Activated T-helper 1 cell treated with anti-CD3 and anti-CD28 coated beads, Interleukin-12 subunit alpha, Interleukin-12 subunit beta, Interleukin-2, Interleukin-4 antibody, amounts not matched to agents 30 ng/mL and 10 ng/mL and 1 ng/mL, durations not matched to agents 14 hours and 24 hours and 36 hours (primary cell): ENCODE data around the gene IKZF2. TPM values are rescaled to one million over a fixed set of nuclear protein-coding genes. Genes with fewer than 3 reads are reported as not detected.

Experiments
- DNase-seq: peaks from one replicate; pipeline ENCODE4 v3.0.0; 2021; ENCODE audit warnings: low spot score
- H3K27ac Mint-ChIP-seq: one replicate; pipeline ENCODE4 v1.8.0; 2021; ENCODE audit warnings: mild to moderate bottlenecking, mixed read lengths
- H3K27me3 Mint-ChIP-seq: one replicate; pipeline ENCODE4 v1.8.0; 2022; ENCODE audit warnings: mild to moderate bottlenecking, moderate library complexity, mixed read lengths; ENCODE audit not compliant: insufficient read depth
- H3K36me3 Mint-ChIP-seq: one replicate; pipeline ENCODE4 v1.8.0; 2021; ENCODE audit warnings: low read depth, mixed read lengths
- H3K4me1 Mint-ChIP-seq: one replicate; pipeline ENCODE4 v1.8.0; 2021; ENCODE audit warnings: low read depth, mixed read lengths
- H3K4me3 Mint-ChIP-seq: one replicate; pipeline ENCODE4 v1.8.0; 2021; ENCODE audit warnings: mild to moderate bottlenecking, moderate library complexity, mixed read lengths
- H3K9me3 Mint-ChIP-seq: one replicate; pipeline ENCODE4 v1.8.0; 2021; ENCODE audit warnings: mixed read lengths
- intact Hi-C: fragments of 100-400 bp; cut with micrococcal nuclease; formaldehyde crosslinking; loops from one replicate; pipeline ENCODE4 v1.15.1; 2024
- total RNA-seq: library from RNA; stranded (reverse); gene quantifications from 2 replicates; pipeline ENCODE4 v1.2.3, GENCODE V29; 2022

Gene IKZF2
- total RNA-seq, 1 donor from 2014 or later = 3.2 TPM

DNA sequence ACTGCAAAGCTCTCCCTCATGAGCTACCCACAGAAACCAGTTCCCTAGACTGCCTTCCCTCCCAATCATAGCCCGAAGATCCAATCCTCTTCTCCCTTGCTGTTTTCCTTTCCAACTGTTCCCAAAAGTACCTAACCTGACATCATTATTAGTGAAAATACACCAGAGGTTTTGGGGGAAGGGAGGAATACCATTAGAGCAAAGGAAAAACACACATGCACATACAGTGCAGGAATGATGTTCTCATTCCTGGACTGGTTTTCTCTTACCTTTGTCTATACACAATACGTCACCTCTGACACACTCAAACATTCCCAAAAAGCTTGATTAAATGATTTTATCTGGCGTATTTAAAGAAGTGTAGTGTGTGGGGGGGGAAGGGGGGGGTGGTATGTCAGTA is 46.2 kb downstream of the IKZF2 start:
- intact Hi-C loops = no loop called here
- Mint-ChIP-seq H3K9me3 (no peaks in the 10 kb centered on the region), H3K27ac (no peak overlapping the region), H3K27me3 (peaks cover 3% of the 10 kb centered on the region), H3K4me1 (no peaks in the 10 kb centered on the region), H3K4me3 (no peak overlapping the region), H3K36me3 (no peaks in the 10 kb centered on the region)
- no peak for DNase-seq

DNA sequence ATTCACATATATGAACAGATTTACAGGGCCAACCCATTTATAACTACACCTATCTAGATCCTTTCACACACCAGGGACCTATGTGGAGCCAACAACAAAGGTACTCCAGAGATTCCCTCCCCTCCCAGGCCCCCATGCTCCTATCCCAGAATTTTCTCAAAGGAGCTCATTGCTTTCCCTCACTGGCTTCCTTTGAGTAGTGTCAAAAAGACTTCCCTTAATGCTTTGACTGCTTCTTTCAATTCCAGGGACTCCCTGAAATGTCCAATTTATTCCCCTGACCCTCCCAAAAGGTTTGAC is 46.6 kb downstream of the IKZF2 start:
- Mint-ChIP-seq H3K27ac (no peak overlapping the region), H3K4me3 (no peak overlapping the region), H3K9me3 (no peaks in the 10 kb centered on the region), H3K4me1 (no peaks in the 10 kb centered on the region), H3K36me3 (no peaks in the 10 kb centered on the region), H3K27me3 (peaks cover 3% of the 10 kb centered on the region)
- intact Hi-C loops = no loop called here
- no peak for DNase-seq

DNA sequence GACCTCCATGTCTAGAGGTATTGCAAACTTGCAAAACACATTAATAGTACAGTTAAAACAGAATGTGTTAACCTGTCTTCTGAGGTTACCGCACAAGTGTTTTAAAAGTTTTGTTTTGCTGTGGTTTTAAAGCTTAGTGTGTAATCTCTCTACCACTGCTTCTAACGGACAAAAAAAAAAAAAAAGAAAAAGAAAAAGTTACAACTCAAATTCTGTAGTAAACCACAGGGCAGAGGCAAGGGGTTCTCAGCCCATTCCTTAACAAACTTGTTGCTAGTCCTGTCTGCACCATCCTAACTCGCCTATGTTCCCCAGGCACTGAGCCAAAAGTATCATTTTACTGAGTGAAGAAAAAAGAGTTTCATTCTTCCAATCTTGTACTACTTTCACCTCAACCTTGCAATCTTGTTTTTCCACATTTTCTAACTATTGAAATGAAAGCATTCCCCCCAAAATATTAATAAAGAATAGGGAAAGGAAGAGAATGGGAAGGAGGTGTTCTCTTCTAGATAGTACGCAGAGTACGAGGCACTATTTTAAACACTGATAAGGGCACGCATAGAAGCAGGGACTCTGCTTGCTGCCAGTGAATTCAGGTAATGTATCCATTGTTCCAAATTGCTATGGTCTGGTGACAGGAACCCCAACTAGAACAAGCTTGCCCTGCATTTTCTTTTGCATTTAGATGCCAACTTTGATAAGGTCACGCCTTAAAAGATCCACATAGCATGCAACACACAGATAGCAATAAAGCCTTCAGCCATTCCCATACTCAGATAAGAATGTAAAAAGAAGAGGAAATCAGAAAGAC is 47.1 kb downstream of the IKZF2 start:
- H3K4me3 Mint-ChIP-seq = no peak overlapping the region
- H3K27me3 Mint-ChIP-seq = peaks cover 3% of the 10 kb centered on the region
- no peak for DNase-seq
- no peaks in the 10 kb centered on the region for H3K9me3 Mint-ChIP-seq
- no peak overlapping the region for H3K27ac Mint-ChIP-seq
- intact Hi-C loops = no loop called here
- H3K4me1 Mint-ChIP-seq = no peaks in the 10 kb centered on the region
- H3K36me3 Mint-ChIP-seq = no peaks in the 10 kb centered on the region

DNA sequence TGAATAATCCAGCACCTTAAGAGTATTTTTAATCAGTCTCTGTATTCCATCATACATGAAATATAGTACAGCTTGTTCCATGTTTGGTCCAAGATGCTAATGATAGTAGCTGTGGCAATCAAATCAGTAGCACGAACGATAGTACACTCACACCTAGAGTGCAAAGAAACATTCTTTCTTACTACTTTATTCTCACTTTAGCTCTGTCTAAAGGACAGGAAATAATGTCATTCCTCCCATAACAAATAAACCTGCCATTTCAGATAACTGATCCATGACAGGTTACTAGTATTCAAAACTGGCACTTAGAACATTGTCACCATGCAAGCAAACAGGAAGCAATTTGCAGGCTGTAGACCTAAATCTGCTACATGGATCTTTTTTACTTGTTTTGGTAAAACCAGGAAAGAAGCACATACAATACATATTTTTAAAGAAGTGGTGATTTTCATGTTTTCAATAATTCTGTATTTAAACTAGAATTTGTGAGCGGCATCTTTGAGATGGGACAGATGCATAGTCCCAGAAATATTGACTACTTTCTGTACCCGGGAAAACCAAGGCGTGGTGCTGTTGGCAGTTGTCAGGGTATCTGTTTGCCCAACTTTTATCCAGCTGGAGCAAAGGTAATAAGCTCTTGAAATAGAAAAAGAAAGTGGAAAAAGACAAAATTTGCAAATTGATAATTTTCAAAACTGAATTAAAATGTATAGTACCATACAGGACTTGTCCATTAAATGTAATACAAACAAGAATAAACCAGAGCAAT is 49.5 kb downstream of the IKZF2 start:
- Mint-ChIP-seq H3K4me1 (no peaks in the 10 kb centered on the region), H3K27ac (no peak overlapping the region), H3K9me3 (no peaks in the 10 kb centered on the region), H3K36me3 (no peaks in the 10 kb centered on the region), H3K4me3 (no peak overlapping the region), H3K27me3 (peaks cover 3% of the 10 kb centered on the region)
- intact Hi-C loops = no loop called here
- DNase-seq = no peak

DNA sequence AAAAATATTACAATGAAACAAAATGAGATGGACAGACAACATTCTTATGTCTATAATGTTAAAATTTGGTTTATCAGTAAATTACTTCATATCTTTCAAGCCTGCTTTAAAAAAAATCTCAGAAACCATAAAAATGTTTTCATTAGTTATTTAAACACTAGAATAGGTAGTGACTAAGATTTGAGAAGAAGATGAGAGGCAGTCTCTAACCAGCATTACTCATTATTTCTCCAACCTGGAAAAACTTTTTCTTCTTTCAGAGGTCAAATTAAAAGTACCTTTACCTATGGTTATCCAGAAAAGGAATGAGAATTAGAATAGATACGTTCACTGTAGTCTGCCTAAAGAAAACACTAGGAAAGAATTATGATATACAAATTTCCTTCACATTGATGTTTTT is 50.3 kb downstream of the IKZF2 start:
- Mint-ChIP-seq H3K27ac (no peak overlapping the region), H3K36me3 (no peaks in the 10 kb centered on the region), H3K9me3 (no peaks in the 10 kb centered on the region), H3K4me1 (no peaks in the 10 kb centered on the region), H3K4me3 (no peak overlapping the region), H3K27me3 (peaks cover 3% of the 10 kb centered on the region)
- DNase-seq = no peak
- intact Hi-C loops = no loop called here

DNA sequence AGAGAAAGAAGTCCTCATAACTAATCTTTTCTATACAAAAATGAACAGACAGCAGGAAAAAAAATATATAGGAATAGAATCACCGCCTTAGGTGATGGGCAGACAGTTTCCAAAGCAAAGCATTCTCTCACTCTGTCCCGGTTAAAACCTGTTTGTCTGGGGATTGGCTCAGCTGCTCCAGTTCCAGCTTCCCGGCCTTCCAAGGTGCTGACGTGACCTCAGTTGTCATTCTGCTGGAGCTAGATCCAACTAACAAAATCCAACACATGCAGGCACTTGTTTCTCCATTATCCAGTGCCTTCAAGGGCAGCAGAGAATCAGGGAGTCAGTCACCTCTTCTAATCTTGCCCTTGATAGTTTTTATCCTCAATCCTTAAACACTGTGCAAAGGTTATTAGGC is 52.8 kb downstream of the IKZF2 start:
- no peaks in the 10 kb centered on the region for H3K36me3 Mint-ChIP-seq
- H3K9me3 Mint-ChIP-seq = no peaks in the 10 kb centered on the region
- H3K4me1 Mint-ChIP-seq = no peaks in the 10 kb centered on the region
- H3K4me3 Mint-ChIP-seq = no peak overlapping the region
- no peak overlapping the region for H3K27ac Mint-ChIP-seq
- H3K27me3 Mint-ChIP-seq = peaks cover 3% of the 10 kb centered on the region
- DNase-seq = no peak
- intact Hi-C loops = no loop called here

DNA sequence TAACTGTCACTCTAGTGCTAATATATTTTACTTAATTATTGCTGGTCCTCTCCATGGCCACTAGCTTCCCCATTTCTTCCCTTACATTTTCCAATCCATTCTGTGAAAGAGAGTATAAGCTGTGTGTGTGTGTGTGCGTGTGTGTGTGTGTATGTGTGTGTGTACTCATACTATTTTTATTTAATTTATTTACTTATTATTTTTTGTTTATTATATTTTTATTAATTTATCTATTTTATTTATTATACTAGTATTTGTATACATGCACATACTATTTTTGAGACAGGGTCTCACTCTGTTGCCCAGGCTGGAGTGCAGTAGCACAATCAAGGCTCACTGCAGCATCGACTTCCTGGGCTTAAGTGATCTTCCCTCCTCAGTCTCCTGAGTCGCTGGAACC is 59.6 kb downstream of the IKZF2 start:
- peaks cover 1% of the 10 kb centered on the region for H3K27me3 Mint-ChIP-seq
- DNase-seq = no peak
- no peaks in the 10 kb centered on the region for H3K36me3 Mint-ChIP-seq
- no peak overlapping the region for H3K27ac Mint-ChIP-seq
- intact Hi-C loops = no loop called here
- H3K4me1 Mint-ChIP-seq = no peaks in the 10 kb centered on the region
- H3K4me3 Mint-ChIP-seq = no peak overlapping the region
- no peaks in the 10 kb centered on the region for H3K9me3 Mint-ChIP-seq

DNA sequence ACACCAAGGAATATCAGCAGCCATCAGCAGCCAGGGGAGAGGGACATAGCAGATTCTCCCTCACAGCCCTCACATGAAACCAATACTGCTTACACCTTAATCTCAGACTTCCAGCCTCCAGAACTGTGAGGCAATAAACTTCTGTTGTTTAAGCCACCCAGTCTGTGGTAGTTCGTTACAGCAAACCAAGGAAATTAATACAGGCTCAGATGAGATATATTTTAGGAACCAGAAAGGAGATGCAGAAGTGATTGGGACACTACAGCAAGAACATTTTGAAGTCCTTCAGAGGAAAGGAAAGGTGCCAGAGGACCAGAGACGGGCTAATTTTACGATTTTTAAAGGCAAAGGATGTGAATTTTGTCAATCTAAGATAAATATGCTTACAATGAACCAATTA is 60.6 kb downstream of the IKZF2 start:
- no peak for DNase-seq
- no peaks in the 10 kb centered on the region for H3K36me3 Mint-ChIP-seq
- no peaks in the 10 kb centered on the region for H3K9me3 Mint-ChIP-seq
- H3K27me3 Mint-ChIP-seq = peaks cover 1% of the 10 kb centered on the region
- intact Hi-C loops = no loop called here
- H3K4me3 Mint-ChIP-seq = no peak overlapping the region
- H3K27ac Mint-ChIP-seq = no peak overlapping the region
- no peaks in the 10 kb centered on the region for H3K4me1 Mint-ChIP-seq

DNA sequence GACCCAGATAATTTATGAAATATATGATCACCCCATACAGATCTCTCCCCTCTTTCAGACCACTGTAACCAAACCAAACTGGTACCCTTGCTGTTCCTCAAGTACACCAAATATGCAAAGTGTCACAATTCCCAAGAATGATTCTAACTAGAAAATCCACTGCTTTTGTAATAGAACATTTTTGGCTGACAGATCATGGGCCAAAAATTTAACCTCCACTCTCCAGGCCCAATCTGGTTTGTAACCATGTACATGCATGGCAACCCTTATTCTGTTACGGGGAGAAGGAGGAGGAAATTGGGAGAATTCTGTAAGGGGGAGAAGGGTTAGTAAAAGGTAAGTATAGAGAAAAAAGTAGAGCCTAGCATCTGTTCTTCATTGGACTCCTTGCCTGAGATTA is 62.0 kb downstream of the IKZF2 start:
- H3K27ac Mint-ChIP-seq = no peak overlapping the region
- H3K27me3 Mint-ChIP-seq = peaks cover 1% of the 10 kb centered on the region
- no peaks in the 10 kb centered on the region for H3K36me3 Mint-ChIP-seq
- no peak overlapping the region for H3K4me3 Mint-ChIP-seq
- no peak for DNase-seq
- no peaks in the 10 kb centered on the region for H3K9me3 Mint-ChIP-seq
- no peaks in the 10 kb centered on the region for H3K4me1 Mint-ChIP-seq
- intact Hi-C loops = no loop called here

DNA sequence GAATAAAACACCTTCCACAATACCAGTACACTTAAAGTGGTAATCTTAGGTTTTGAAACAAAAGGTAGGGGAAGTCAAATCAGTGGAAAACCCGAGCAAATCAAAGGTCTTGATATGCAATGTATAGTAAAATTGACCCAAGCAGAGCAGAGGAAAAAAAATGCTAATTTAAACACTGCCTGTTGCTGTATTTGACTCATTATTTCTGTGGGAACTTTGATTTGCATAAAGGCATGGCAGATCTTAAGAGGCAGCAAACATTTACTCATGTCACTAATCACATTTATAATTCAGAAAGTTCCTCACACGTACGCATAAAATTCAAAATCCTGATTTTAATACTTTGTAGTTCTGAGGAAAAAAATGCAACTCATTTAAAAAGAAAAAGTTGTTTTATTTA is 64.4 kb downstream of the IKZF2 start:
- Mint-ChIP-seq H3K36me3 (no peaks in the 10 kb centered on the region), H3K9me3 (no peaks in the 10 kb centered on the region), H3K27ac (no peak overlapping the region), H3K27me3 (peaks cover 3% of the 10 kb centered on the region), H3K4me1 (no peaks in the 10 kb centered on the region), H3K4me3 (no peak overlapping the region)
- DNase-seq = no peak
- intact Hi-C loops = no loop called here

DNA sequence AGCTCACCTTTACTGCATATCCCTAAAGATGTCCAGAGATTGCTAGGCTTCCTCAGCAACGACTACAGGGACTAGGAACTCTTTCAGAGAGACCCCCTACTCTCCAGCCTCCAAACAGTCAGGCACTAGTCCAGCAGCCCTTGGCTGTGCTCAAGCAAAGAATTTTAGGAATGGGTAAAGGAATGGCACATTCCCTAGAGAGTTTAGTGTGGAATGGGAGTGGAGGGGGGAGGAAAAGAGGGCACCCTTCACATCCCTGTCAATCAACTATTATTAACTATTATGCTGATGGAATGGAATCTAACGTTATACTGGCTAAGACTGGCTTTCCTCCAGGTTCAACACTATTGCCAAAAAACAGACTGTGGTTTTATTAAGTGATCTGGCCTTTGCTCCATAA is 64.8 kb downstream of the IKZF2 start:
- peaks cover 3% of the 10 kb centered on the region for H3K27me3 Mint-ChIP-seq
- no peaks in the 10 kb centered on the region for H3K9me3 Mint-ChIP-seq
- intact Hi-C loops = no loop called here
- DNase-seq = no peak
- H3K36me3 Mint-ChIP-seq = no peaks in the 10 kb centered on the region
- H3K4me1 Mint-ChIP-seq = no peaks in the 10 kb centered on the region
- H3K4me3 Mint-ChIP-seq = no peak overlapping the region
- no peak overlapping the region for H3K27ac Mint-ChIP-seq

DNA sequence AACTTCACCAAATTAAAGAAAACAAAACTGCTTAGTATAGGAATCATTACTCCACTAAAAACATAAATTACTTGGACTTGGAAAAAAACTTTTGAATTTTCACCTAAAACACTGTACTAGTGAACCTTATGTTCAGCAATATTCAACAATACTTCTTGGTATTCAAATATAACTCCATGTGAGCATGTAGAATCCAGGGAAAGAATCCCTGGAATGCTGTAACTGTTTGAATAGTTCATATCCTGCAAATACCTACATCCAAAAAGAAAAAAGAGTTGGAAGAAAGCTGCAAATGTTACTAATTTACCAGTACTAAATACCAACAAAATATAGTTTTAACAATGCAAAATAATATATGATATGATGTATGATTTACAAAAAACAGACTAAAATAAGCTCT is 65.4 kb downstream of the IKZF2 start:
- peaks cover 4% of the 10 kb centered on the region for H3K27me3 Mint-ChIP-seq
- no peaks in the 10 kb centered on the region for H3K9me3 Mint-ChIP-seq
- H3K4me3 Mint-ChIP-seq = no peak overlapping the region
- no peaks in the 10 kb centered on the region for H3K36me3 Mint-ChIP-seq
- H3K27ac Mint-ChIP-seq = no peak overlapping the region
- no peak for DNase-seq
- intact Hi-C loops = no loop called here
- H3K4me1 Mint-ChIP-seq = no peaks in the 10 kb centered on the region

DNA sequence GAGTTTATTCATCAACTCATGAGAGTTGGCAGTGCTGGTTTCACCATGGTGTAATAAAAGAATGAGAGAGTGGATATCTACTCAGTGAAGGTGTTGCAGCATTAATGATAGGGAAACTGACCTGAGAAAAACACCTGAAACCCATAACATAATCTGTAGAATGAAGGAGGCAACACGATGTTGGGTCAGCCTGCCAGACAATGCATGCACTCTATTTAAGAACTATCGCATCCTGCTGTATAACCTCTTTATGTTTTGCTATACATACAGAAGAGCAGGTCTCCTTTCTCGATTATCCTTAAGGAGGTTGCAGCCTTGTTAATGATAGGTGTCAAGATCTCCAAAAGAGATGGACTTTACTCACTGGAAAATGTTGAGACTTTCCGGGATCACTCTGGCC is 65.9 kb downstream of the IKZF2 start:
- intact Hi-C loops = no loop called here
- Mint-ChIP-seq H3K36me3 (no peaks in the 10 kb centered on the region), H3K9me3 (no peaks in the 10 kb centered on the region), H3K27ac (no peak overlapping the region), H3K4me3 (no peak overlapping the region), H3K27me3 (peaks cover 5% of the 10 kb centered on the region), H3K4me1 (no peaks in the 10 kb centered on the region)
- no peak for DNase-seq
